ENCODE results near the gene LRRC9.
"Not testable (repeated sequence)": the region's sequence is repeated elsewhere in the genome, so short reads cannot be mapped to it uniquely, and the experiment has no call there.

LRRC9 gene

DNA sequence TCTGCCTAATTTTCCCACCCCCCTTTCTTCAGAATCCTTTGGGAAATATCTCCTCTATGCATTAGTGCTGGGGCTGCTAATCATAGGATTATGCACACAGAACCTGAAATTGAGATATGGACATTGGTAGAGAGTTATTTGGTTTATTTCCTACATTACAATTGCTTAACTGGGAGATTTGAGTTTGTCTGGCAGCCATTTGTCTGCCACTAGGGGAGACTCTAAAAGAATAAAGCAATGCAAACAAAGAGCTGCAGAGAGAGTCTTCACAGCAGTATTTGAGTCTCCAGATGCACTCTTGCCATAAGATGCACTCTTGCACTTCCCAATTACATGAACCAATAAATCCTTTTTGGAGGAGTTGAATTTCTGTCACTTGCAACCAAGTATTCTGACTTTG lies 159.8 kb downstream of the LRRC9 start:
- FAIRE-seq, result no peak

DNA sequence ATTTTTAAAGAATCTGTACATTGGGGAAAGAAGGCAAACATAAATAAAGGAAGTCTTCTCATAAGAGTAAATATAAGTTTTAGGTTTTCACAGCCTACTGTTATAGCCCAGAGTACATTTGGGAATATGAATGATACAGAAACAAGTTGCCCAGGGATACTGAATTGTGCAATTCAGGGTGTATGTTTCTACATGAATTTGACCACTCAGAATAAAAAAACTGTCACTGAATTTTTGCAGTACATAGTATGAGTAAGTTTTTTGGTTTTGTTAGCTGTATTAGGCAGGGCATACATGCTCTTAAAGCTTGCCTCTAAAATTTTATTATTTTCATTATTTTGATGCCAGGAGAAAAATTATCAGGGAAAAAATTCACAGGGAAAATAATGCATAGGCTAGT lies 165.1 kb downstream of the LRRC9 start:
- FAIRE-seq, result no peak

DNA sequence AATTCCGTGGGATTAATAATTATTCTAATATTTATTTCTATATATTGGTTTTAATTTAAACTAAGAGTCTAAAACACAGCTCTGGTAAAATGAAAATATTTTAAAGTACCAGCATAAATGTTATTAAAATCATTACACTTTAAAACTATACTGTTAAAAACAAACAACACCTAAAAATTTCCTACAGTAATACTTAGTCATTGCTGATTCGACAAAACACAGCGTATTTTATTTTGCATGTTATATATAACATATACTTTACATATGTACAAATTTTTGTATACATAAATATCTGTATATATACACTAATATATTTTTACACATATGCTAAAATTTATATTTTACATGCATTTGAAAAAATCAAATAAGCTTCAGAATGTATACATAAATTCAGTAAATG lies 165.7 kb downstream of the LRRC9 start:
- no peak for FAIRE-seq

GRCh38 chr14:60087668-60088067 lies 167.7 kb downstream of the LRRC9 start:
- no peak for FAIRE-seq

DNA sequence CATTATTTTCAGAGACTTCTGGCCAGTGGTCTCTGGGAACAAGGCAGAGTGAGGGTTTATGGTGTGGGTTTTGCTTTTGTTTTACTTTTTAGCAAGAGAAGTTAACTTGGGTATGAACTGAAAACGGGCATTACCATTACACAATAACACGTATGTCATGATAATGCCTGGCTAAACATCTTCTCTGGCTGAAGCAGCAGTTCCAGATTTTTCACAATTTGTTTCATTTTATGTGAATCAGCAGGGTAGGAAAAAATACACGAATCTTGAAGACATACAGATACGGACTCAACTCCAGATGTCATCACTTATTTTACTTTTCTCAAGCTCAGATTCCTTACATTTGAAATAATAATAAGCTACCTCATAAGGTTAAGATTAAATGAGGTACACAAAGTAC lies 169.3 kb downstream of the LRRC9 start:
- FAIRE-seq, result no peak

DNA sequence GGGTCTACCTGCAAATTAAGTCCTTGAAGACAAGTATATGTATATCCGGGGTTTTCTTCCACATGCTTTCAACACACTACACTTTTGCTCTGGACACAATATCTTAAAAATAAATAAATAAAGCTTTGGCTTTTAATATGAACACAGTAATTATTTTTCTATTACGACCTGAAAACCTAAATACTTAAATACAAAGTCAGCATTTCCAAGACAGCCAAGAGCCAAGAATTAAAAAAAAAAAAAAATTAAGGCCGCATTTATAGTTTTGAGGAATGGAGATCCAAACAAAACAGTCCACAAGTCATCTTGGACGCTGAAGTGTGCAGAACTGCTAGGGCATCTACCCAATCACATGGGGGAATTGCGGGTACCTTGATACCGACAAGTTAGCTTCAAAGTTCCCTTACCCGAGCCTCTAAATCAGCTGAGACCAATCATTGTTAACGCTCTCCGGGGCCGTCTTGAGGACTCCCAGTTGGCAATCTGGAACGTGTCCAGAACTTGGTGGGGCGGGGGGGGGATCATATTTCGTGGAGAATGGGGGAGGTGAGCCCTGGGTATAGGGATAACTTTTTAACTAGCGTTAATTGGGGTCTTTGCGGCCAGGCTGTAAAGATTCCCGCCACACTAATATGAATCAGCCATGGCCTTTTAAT lies 171.0 kb downstream of the LRRC9 start:
- no peak for FAIRE-seq

- peak; percentile 83 for FAIRE-seq
These were observed 171.9 kb downstream of the LRRC9 start, which contains the start of gene PCNX4 for GRCh38 chr14:60091550-60092525. Gene PCNX4, plus strand, starts transcription at chr14:60091923. Its CDS starts 15,716 bp downstream, at chr14:60107639.

DNA sequence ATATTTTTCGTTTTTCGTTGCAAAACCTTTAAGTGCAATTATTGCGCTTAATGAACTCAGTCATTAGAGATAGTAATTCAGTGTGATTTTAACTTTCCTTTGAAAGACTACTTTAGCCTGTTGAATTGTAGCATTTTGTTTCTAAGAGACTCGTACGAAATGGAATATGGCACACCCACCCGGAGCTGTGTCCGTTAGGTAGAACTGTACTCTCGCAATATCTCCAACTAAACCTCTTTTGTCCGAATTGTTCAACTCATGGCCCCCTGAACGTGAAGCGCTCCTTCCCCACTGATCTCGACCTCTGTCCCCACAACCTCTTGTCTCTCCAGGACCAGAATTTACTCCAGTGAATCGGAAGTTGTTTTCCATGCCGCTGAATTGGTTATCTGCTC lies 172.6 kb downstream of the LRRC9 start:
- FAIRE-seq, result no peak

DNA sequence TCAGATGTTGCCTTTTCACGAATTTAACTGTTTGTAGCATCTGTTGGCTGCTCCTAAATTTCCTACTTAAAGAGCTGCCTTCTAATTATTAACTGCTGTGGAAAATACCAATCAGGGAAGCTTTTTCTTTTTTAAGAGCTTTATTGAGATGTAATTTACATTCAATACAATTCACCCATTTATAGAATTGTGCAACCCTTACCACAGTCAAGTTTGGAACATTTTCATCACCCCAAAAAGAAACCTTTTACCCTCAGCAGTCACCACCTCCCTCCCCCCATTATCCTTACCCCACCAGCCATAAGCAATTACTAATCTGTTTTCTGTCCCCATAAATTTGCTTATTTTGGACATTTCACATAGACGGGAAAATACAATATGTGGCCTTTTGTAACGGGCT lies 173.1 kb downstream of the LRRC9 start:
- no peak for FAIRE-seq

- FAIRE-seq, result no peak
These were observed 173.7 kb downstream of the LRRC9 start for GRCh38 chr14:60093606-60094005.

DNA sequence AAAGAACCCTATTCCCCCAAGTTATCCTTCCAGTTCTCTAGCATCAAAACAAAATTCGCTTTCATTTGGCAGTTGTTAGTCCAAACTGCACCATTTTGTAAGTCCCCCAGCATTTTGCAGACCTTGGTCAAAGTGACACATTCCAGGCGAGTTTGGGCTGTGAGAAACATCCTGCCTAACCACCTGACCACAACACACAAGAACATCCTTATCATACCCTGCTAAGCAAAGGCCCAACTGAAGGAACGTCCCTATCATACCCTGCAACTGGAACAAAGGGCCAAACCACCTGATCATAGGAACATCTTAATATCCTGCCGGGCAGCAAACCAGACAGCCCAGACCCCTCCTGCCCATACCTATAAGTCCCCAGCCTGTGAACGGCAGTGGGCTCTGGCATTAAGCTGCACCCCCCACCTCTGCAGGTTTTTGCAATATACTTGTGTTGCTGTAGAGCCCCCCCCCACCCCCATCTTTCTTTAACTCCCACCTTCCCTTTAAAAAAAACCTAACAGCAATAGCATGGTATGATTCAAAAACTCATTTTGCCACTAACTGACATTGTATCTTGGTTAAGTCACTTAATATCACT lies 174.5 kb downstream of the LRRC9 start:
- FAIRE-seq, result no peak

GRCh38 chr14:60095231-60095630 lies 175.3 kb downstream of the LRRC9 start:
- FAIRE-seq, result no peak

- FAIRE-seq, result no peak
These were observed 176.0 kb downstream of the LRRC9 start for GRCh38 chr14:60095781-60096450.

- FAIRE-seq, result no peak
These were observed 178.0 kb downstream of the LRRC9 start for GRCh38 chr14:60097974-60098373.

DNA sequence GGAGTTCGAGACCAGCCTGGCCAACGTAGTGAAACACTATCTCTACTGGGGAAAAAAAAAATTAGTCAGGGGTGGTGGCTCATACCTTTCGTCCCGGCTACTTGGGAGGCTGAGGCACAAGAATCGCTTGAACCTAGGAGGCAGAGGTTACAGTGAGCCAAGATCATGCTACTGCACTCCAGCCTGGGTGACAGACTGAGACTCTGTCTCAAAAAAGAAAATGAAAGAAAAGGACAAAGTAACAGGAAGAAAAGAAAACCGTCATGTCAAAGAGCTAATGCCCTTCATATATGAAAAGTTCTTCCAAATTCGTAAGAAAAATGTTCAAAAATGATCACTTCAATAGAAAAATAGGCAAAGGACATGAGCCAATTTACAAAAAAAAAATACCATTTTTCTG lies 179.9 kb downstream of the LRRC9 start:
- not testable (repeated sequence) for FAIRE-seq

DNA sequence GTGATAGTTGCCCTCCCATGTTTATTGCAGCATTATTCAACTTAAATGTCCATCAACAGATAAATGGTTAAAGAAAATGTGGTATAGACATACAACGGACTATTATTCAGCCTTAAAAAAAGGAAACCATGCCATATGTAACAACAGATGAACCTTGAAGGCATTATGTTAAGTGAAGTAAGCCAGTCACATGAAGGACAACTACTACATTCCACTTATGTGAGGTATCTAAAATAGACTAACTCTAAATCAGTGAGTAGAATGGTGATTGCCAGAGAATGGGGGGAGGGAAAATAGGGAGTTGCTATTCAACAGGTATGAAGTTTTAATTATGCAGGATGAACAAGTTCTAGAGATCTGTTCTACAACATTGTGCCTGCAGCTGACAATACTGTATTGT lies 181.8 kb downstream of the LRRC9 start:
- no peak for FAIRE-seq

- FAIRE-seq, result no peak
These were observed 182.4 kb downstream of the LRRC9 start for GRCh38 chr14:60102389-60102788.

DNA sequence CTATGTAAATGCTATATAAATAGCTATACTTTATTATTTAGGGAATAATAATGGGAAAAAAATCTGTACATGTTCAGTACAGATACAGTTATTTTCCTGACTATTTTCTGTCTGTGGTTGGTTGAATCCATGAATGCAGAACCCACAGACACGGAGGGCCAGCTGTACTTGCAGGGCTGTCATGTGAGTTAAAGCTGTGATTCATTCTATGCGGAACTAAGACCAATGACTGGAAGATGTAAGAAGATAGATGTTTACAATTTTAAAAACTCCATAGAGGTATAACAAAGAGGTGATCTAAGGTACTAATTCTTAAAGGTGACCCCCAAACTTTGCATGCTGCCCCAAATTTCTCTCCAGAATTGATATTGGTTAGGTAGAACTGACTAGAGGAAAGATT lies 186.4 kb downstream of the LRRC9 start:
- FAIRE-seq, result no peak

- FAIRE-seq, result no peak
These were observed 187.5 kb downstream of the LRRC9 start for GRCh38 chr14:60107477-60107876.

DNA sequence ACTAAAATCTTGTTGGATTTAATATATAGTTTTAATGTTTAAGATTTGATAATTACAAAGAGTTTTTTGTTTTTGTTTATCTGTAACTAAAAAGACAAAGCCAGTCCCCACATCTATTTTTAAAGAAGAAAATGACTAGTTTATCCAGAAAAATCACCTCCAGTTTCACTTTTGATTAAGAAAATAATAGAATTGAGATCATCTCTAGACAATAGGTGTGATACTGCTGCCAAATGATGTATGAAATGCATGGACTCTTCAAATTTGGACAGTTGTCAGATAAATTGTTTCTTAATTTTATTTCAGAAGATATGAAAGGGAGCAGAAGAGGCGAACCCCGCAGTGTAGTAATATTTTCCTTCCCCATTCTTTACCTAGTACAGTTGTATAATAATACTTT lies 191.8 kb downstream of the LRRC9 start:
- no peak for FAIRE-seq
